ENCODE measurements around the gene ASB10. TPM values are rescaled to one million over a fixed set of nuclear protein-coding genes. Genes with fewer than 3 reads are reported as not detected.

Gene ASB10
- total and polyA plus RNA-seq, 4 donors, result not detected

DNA sequence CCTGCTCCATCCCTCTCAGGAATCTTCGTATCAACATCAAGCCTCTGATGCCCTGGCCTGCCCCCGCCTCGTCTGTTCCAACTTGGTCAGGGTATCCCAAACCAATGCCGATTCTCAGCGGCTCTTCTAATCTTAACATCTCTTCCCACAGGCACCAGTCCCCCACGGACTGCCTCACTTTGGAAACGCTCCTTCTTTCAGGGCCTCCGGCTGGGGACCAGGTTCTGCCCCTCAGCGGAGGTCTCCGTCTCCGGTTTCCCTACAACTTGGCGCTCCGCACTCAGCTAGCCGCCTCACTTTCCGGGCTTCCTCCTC is 39.5 kb upstream of the ASB10 start:
- Histone ChIP-seq H3K36me3 (ENCODE audit: control insufficient read depth in 4 of 4, insufficient read depth in 3 of 4, low read depth in 1 of 4, low read length in 3 of 4) (peaks cover 8 to 31% (median 21%) of the 10 kb centered on the region in 4 donors), H3K4me1 (ENCODE audit: control insufficient read depth in 4 of 4, insufficient read depth in 4 of 4, low read length in 3 of 4) (peaks cover 0 to 28% (median 18%) of the 10 kb centered on the region in 4 donors), H3K27me3 (ENCODE audit: control insufficient read depth in 4 of 4, insufficient read depth in 4 of 4, low read length in 3 of 4) (no peaks in the 10 kb centered on the region), H3K27ac (ENCODE audit: low read depth in 1 of 2, low read length in 2 of 2) (peak overlapping the region; percentile 48 to 60), H3K9ac (ENCODE audit: low read depth in 1 of 2, low read length in 2 of 2) (peak overlapping the region; percentile 62 to 69), H3K4me3 (ENCODE audit: low read depth in 1 of 3, low read length in 3 of 3) (peak overlapping the region; percentile 81 to 95 (median 90)), H3K9me3 (ENCODE audit: control insufficient read depth in 4 of 4, low read length in 3 of 4) (no peaks in the 10 kb centered on the region)
- WGBS, result 3% methylated on average over 15 of the region's 15 CpGs
- no peak for DNase-seq (ENCODE audit: low spot score)
- TF ChIP-seq, protein P1, sequence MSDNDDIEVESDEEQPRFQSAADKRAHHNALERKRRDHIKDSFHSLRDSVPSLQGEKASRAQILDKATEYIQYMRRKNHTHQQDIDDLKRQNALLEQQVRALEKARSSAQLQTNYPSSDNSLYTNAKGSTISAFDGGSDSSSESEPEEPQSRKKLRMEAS (IDR thresholded peaks at IDR 0.05), result no peak
- TF ChIP-seq, protein P2, sequence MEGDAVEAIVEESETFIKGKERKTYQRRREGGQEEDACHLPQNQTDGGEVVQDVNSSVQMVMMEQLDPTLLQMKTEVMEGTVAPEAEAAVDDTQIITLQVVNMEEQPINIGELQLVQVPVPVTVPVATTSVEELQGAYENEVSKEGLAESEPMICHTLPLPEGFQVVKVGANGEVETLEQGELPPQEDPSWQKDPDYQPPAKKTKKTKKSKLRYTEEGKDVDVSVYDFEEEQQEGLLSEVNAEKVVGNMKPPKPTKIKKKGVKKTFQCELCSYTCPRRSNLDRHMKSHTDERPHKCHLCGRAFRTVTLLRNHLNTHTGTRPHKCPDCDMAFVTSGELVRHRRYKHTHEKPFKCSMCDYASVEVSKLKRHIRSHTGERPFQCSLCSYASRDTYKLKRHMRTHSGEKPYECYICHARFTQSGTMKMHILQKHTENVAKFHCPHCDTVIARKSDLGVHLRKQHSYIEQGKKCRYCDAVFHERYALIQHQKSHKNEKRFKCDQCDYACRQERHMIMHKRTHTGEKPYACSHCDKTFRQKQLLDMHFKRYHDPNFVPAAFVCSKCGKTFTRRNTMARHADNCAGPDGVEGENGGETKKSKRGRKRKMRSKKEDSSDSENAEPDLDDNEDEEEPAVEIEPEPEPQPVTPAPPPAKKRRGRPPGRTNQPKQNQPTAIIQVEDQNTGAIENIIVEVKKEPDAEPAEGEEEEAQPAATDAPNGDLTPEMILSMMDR (IDR thresholded peaks at IDR 0.05; ENCODE audit: low read depth, low read length, missing input control), result no peak
- TF ChIP-seq NR2F2 (IDR thresholded peaks at IDR 0.05) (no peak), RAD21 (IDR thresholded peaks at IDR 0.05) (no peak), HNF4A (conservative IDR thresholded peaks at IDR 0.05) (no peak), FOXA1 (IDR thresholded peaks at IDR 0.05) (no peak), YY1 (IDR thresholded peaks at IDR 0.05) (no peak), TAF1 (conservative IDR thresholded peaks at IDR 0.05) (no peak), JUND (IDR thresholded peaks at IDR 0.05) (no peak)
- TF ChIP-seq, protein P3, sequence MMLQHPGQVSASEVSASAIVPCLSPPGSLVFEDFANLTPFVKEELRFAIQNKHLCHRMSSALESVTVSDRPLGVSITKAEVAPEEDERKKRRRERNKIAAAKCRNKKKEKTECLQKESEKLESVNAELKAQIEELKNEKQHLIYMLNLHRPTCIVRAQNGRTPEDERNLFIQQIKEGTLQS (IDR thresholded peaks at IDR 0.05), result no peak
- TF ChIP-seq, protein P4, sequence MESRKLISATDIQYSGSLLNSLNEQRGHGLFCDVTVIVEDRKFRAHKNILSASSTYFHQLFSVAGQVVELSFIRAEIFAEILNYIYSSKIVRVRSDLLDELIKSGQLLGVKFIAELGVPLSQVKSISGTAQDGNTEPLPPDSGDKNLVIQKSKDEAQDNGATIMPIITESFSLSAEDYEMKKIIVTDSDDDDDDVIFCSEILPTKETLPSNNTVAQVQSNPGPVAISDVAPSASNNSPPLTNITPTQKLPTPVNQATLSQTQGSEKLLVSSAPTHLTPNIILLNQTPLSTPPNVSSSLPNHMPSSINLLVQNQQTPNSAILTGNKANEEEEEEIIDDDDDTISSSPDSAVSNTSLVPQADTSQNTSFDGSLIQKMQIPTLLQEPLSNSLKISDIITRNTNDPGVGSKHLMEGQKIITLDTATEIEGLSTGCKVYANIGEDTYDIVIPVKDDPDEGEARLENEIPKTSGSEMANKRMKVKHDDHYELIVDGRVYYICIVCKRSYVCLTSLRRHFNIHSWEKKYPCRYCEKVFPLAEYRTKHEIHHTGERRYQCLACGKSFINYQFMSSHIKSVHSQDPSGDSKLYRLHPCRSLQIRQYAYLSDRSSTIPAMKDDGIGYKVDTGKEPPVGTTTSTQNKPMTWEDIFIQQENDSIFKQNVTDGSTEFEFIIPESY (IDR thresholded peaks at IDR 0.05), result no peak

DNA sequence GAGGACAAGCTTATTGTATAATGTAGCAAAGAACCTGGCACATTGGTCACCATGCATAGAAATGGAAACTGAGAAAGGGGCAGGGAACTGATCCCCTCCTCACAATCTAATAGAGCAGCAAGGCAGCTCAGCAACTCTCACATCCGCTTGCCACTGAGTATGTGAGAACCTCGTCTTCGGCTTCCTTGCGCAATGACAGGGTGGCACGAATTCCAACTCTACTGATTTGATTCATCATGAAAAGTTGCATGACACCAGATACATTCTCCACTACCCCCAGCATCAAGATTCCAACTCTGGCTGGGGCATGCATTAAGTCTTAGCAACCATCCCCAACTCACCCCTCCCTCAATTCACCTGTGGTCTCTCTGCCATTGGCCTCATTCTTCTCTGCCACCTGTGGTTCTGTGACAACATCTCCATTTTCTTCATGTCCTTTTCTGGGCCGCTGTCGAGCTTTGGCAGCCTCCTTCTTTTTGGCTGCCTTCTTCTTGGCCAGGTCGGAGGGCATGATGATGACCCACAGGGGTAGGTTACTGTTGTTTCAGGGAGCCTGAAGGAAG is 39.0 kb upstream of the ASB10 start:
- no peak for TF ChIP-seq HNF4G (IDR thresholded peaks at IDR 0.05)
- TF ChIP-seq YY1 (IDR thresholded peaks at IDR 0.05), result no peak
- TF ChIP-seq EGR1 (IDR thresholded peaks at IDR 0.05; ENCODE audit: low read depth in 2 of 2), result no peak
- TF ChIP-seq, protein P4 (IDR thresholded peaks at IDR 0.05), result no peak
- TF ChIP-seq, protein P2 (IDR thresholded peaks at IDR 0.05; ENCODE audit: low read depth, low read length, missing input control), result no peak
- no peak for TF ChIP-seq JUND (IDR thresholded peaks at IDR 0.05)
- TF ChIP-seq TAF1 (conservative IDR thresholded peaks at IDR 0.05), result no peak
- no peak for TF ChIP-seq FOXA2 (IDR thresholded peaks at IDR 0.05)
- TF ChIP-seq, protein P1 (IDR thresholded peaks at IDR 0.05), result no peak
- TF ChIP-seq, protein P5, sequence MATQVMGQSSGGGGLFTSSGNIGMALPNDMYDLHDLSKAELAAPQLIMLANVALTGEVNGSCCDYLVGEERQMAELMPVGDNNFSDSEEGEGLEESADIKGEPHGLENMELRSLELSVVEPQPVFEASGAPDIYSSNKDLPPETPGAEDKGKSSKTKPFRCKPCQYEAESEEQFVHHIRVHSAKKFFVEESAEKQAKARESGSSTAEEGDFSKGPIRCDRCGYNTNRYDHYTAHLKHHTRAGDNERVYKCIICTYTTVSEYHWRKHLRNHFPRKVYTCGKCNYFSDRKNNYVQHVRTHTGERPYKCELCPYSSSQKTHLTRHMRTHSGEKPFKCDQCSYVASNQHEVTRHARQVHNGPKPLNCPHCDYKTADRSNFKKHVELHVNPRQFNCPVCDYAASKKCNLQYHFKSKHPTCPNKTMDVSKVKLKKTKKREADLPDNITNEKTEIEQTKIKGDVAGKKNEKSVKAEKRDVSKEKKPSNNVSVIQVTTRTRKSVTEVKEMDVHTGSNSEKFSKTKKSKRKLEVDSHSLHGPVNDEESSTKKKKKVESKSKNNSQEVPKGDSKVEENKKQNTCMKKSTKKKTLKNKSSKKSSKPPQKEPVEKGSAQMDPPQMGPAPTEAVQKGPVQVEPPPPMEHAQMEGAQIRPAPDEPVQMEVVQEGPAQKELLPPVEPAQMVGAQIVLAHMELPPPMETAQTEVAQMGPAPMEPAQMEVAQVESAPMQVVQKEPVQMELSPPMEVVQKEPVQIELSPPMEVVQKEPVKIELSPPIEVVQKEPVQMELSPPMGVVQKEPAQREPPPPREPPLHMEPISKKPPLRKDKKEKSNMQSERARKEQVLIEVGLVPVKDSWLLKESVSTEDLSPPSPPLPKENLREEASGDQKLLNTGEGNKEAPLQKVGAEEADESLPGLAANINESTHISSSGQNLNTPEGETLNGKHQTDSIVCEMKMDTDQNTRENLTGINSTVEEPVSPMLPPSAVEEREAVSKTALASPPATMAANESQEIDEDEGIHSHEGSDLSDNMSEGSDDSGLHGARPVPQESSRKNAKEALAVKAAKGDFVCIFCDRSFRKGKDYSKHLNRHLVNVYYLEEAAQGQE (IDR thresholded peaks at IDR 0.05), result no peak
- no peak for TF ChIP-seq HNF4A (conservative IDR thresholded peaks at IDR 0.05)
- no peak for TF ChIP-seq NR2F2 (IDR thresholded peaks at IDR 0.05)
- no peak for TF ChIP-seq RXRA (IDR thresholded peaks at IDR 0.05)
- no peak for TF ChIP-seq RAD21 (IDR thresholded peaks at IDR 0.05)
- TF ChIP-seq GABPA (IDR thresholded peaks at IDR 0.05 in 1 of 2, conservative IDR thresholded peaks at IDR 0.05 in 1 of 2), result no peak
- no peak for TF ChIP-seq SP1 (IDR thresholded peaks at IDR 0.05)
- no peak for TF ChIP-seq FOXA1 (IDR thresholded peaks at IDR 0.05)
- Histone ChIP-seq H3K36me3 (ENCODE audit: control insufficient read depth in 4 of 4, insufficient read depth in 3 of 4, low read depth in 1 of 4, low read length in 3 of 4) (peaks cover 9 to 33% (median 21%) of the 10 kb centered on the region in 4 donors), H3K9ac (ENCODE audit: low read depth in 1 of 2, low read length in 2 of 2) (peak overlapping the region in 1 of 2 donors; percentile 62), H3K9me3 (ENCODE audit: control insufficient read depth in 4 of 4, low read length in 3 of 4) (no peaks in the 10 kb centered on the region), H3K4me3 (ENCODE audit: low read depth in 1 of 3, low read length in 3 of 3) (peak overlapping the region; percentile 81 to 95 (median 90)), H3K27me3 (ENCODE audit: control insufficient read depth in 4 of 4, insufficient read depth in 4 of 4, low read length in 3 of 4) (no peaks in the 10 kb centered on the region), H3K27ac (ENCODE audit: low read depth in 1 of 2, low read length in 2 of 2) (no peak overlapping the region), H3K4me1 (ENCODE audit: control insufficient read depth in 4 of 4, insufficient read depth in 4 of 4, low read length in 3 of 4) (peaks cover 0 to 27% (median 17%) of the 10 kb centered on the region in 4 donors)
- 56% methylated on average over 8 of the region's 8 CpGs for WGBS
- DNase-seq (ENCODE audit: low spot score), result no peak

Data from liver (tissue), 9 donors.